HepG2 (cell line): Measurements from ENCODE around the gene MDP1. TPM values are rescaled to one million over a fixed set of nuclear protein-coding genes. Genes with fewer than 3 reads are reported as not detected.

ENCODE experiments used
- ASH2L ChIP-seq: fragments of 300-600, 200-600 bp; sonication (generic); IDR thresholded peaks from 2 replicates; pipeline ENCODE4 v1.7.0; 2017; ENCODE audit warnings: low read depth, mild to moderate bottlenecking, moderate library complexity, mixed read lengths, low read length; ENCODE audit not compliant: insufficient read length
- CENPX ChIP-seq: sonication (generic); formaldehyde crosslinking; IDR thresholded peaks from 2 replicates; pipeline ENCODE4 v1.9.0; 2021; ENCODE audit warnings: mild to moderate bottlenecking, missing genetic modification reagents, moderate library complexity
- DR1 ChIP-seq: sonication (generic); formaldehyde crosslinking; IDR thresholded peaks from 2 replicates; pipeline ENCODE4 v1.8.0; 2021; ENCODE audit warnings: mild to moderate bottlenecking, missing genetic modification reagents, inconsistent platforms
- MEF2D ChIP-seq: sonication (generic); formaldehyde crosslinking; IDR thresholded peaks from 2 replicates; pipeline ENCODE4 v1.5.1; 2020; ENCODE audit warnings: mild to moderate bottlenecking, missing genetic modification reagents
- MEIS1 ChIP-seq: sonication (generic); formaldehyde crosslinking; IDR thresholded peaks from 2 replicates; pipeline ENCODE4 v1.9.0; 2021; ENCODE audit warnings: mild to moderate bottlenecking, missing genetic modification reagents, moderate library complexity, borderline replicate concordance
- MTF1 ChIP-seq: sonication (generic); formaldehyde crosslinking; IDR thresholded peaks from 2 replicates; pipeline ENCODE4 v1.5.0; 2020; ENCODE audit warnings: missing genetic modification reagents
- NFE2L1 ChIP-seq: sonication (generic); formaldehyde crosslinking; IDR thresholded peaks from 2 replicates; pipeline ENCODE4 v1.4.0; 2020; ENCODE audit warnings: missing genetic modification reagents, mild to moderate bottlenecking, borderline replicate concordance
- NR3C1 ChIP-seq: sonication (generic); formaldehyde crosslinking; IDR thresholded peaks from 2 replicates; pipeline ENCODE4 v1.4.0; 2020; ENCODE audit warnings: missing genetic modification reagents
- RAD21 ChIP-seq: fragments of 450-650 bp; formaldehyde crosslinking; IDR thresholded peaks from 2 replicates; pipeline ENCODE4 v1.5.0; 2020; ENCODE audit warnings: mild to moderate bottlenecking
- SCMH1 ChIP-seq: sonication (generic); formaldehyde crosslinking; IDR thresholded peaks from 2 replicates; pipeline ENCODE4 v1.9.0; 2021; ENCODE audit warnings: missing genetic modification reagents, mild to moderate bottlenecking, borderline replicate concordance
- SYNCRIP ChIP-seq: fragments of 200-400 bp; formaldehyde crosslinking; IDR thresholded peaks from 2 replicates; pipeline ENCODE4 v1.6.1; 2018; ENCODE audit warnings: mild to moderate bottlenecking, low read depth, low read length; ENCODE audit not compliant: insufficient read depth
- TCF12 ChIP-seq, 2 experiments: fragments of 450-650 bp in 1 of 2; sonication (generic) in 1 of 2; formaldehyde crosslinking in 1 of 2; IDR thresholded peaks; 2 replicates each; pipeline versions ENCODE4 v1.6.1 to v1.8.0; 2017 to 2022; ENCODE audit warnings: antibody characterized with exemption in 1 of 2, mild to moderate bottlenecking in 1 of 2, missing genetic modification reagents in 1 of 2, moderate library complexity in 1 of 2
- ZBTB3 ChIP-seq: sonication (generic); formaldehyde crosslinking; IDR thresholded peaks from 2 replicates; pipeline ENCODE4 v1.4.0; 2020; ENCODE audit warnings: low read depth, mild to moderate bottlenecking, moderate library complexity, missing genetic modification reagents, borderline replicate concordance
- ZBTB39 ChIP-seq: sonication (generic); formaldehyde crosslinking; IDR thresholded peaks from 2 replicates; pipeline ENCODE4 v1.5.0; 2020; ENCODE audit warnings: missing genetic modification reagents
- ZNF263 ChIP-seq: sonication (generic); formaldehyde crosslinking; IDR thresholded peaks from 2 replicates; pipeline ENCODE4 v1.4.0; 2020; ENCODE audit warnings: missing genetic modification reagents
- ZNF546 ChIP-seq: sonication (generic); formaldehyde crosslinking; conservative IDR thresholded peaks from 2 replicates; pipeline ENCODE4 v1.8.1; 2023; ENCODE audit warnings: mild to moderate bottlenecking, missing genetic modification reagents
- ZNF607 ChIP-seq: sonication (generic); formaldehyde crosslinking; IDR thresholded peaks from 2 replicates; pipeline ENCODE4 v1.5.1; 2020; ENCODE audit warnings: missing genetic modification reagents, mild to moderate bottlenecking, borderline replicate concordance
- ZNF619 ChIP-seq: sonication (generic); formaldehyde crosslinking; IDR thresholded peaks from 2 replicates; pipeline ENCODE4 v1.4.0; 2020; ENCODE audit warnings: mild to moderate bottlenecking, missing genetic modification reagents
- ZNF674 ChIP-seq: sonication (generic); formaldehyde crosslinking; IDR thresholded peaks from 2 replicates; pipeline ENCODE4 v1.5.0; 2020; ENCODE audit warnings: low read depth, mild to moderate bottlenecking, missing genetic modification reagents
- ZNF704 ChIP-seq: sonication (generic); formaldehyde crosslinking; IDR thresholded peaks from 2 replicates; pipeline ENCODE4 v1.8.1; 2023; ENCODE audit warnings: mild to moderate bottlenecking, inconsistent platforms, moderate library complexity, missing genetic modification reagents, borderline replicate concordance
- polyA plus RNA-seq, 8 experiments: library from polyadenylated mRNA; depleted of rRNA in 3 of 8; stranded (reverse) in 7 of 8; unstranded in 1 of 8; fragments of >200 nt; fragmentation: Illumina TruSeq in 4 of 8; extraction: Trizol in 4 of 8; gene quantifications; 2 replicates each; pipeline versions ENCODE4 v1.2.1 to v1.2.3, GENCODE V29; 2011 to 2016; ENCODE audit warnings: low read depth in 4 of 8, missing spikeins in 1 of 8, mixed read lengths in 1 of 8; ENCODE audit not compliant: insufficient read depth in 1 of 8
- total RNA-seq, 5 experiments: library from RNA; depleted of rRNA; stranded (reverse); fragments of >200 nt; fragmentation: Illumina TruSeq; extraction: Trizol; gene quantifications; 2 replicates each; pipeline ENCODE4 v1.2.3, GENCODE V29; 2016; ENCODE audit warnings: low read depth in 1 of 5
- TF ChIP-seq, protein P1 (sequence below): IDR thresholded peaks from 2 replicates; pipeline ENCODE4 v1.6.1; 2016
- TF ChIP-seq, protein P2 (sequence below): sonication (generic); formaldehyde crosslinking; IDR thresholded peaks from 2 replicates; pipeline ENCODE4 v1.4.0; 2020; ENCODE audit warnings: missing genetic modification reagents

The MDP1 gene
- total and polyA plus RNA-seq, 2 of the 13 experiments (the other 11 are each of a cell fraction or from before 2014, with no cell fraction given), result 44.1 to 48.7 TPM

GRCh38 chr14:24235804-24236688 lies 20.2 kb upstream of the MDP1 start (continued):
- TF ChIP-seq ZNF704 (CRISPR knock-in tag) (no peak), ZNF607 (CRISPR knock-in tag) (0 out of 2 replicates have a peak, but pooled peaks have one; percentile 8), NFE2L1 (no peak), NR3C1 (CRISPR knock-in tag) (no peak), TCF12 (IDR thresholded peaks at IDR 0.05) (0 out of 2 replicates have a peak, but pooled peaks have one; percentile 58), TCF12 (CRISPR knock-in tag; IDR thresholded peaks at IDR 0.05) (no peak), MEIS1 (CRISPR knock-in tag) (no peak), ASH2L (no peak), ZNF546 (CRISPR knock-in tag) (no peak), SYNCRIP (no peak), ZBTB39 (0 out of 2 replicates have a peak, but pooled peaks have one; percentile 18), MEF2D (no peak), RAD21 (CRISPR knock-in tag) (no peak), SCMH1 (CRISPR knock-in tag) (no peak), CENPX (CRISPR knock-in tag) (no peak), DR1 (no peak), ZBTB3 (CRISPR knock-in tag) (no peak), ZNF619 (CRISPR knock-in tag) (no peak), ZNF263 (CRISPR knock-in tag) (no peak), ZNF674 (CRISPR knock-in tag) (no peak), MTF1 (CRISPR knock-in tag) (no peak)
- TF ChIP-seq, protein P1, sequence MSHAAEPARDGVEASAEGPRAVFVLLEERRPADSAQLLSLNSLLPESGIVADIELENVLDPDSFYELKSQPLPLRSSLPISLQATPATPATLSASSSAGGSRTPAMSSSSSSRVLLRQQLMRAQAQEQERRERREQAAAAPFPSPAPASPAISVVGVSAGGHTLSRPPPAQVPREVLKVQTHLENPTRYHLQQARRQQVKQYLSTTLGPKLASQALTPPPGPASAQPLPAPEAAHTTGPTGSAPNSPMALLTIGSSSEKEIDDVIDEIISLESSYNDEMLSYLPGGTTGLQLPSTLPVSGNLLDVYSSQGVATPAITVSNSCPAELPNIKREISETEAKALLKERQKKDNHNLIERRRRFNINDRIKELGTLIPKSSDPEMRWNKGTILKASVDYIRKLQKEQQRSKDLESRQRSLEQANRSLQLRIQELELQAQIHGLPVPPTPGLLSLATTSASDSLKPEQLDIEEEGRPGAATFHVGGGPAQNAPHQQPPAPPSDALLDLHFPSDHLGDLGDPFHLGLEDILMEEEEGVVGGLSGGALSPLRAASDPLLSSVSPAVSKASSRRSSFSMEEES (CRISPR knock-in tag), result no peak
- TF ChIP-seq, protein P2, sequence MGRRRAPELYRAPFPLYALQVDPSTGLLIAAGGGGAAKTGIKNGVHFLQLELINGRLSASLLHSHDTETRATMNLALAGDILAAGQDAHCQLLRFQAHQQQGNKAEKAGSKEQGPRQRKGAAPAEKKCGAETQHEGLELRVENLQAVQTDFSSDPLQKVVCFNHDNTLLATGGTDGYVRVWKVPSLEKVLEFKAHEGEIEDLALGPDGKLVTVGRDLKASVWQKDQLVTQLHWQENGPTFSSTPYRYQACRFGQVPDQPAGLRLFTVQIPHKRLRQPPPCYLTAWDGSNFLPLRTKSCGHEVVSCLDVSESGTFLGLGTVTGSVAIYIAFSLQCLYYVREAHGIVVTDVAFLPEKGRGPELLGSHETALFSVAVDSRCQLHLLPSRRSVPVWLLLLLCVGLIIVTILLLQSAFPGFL (CRISPR knock-in tag), result no peak
